Esophagus muscularis mucosa (tissue), 4 donors: ENCODE measurements around the gene FILIP1L. TPM values are rescaled to one million over a fixed set of nuclear protein-coding genes. Genes with fewer than 3 reads are reported as not detected.
"Not testable (repeated sequence)": the region's sequence is repeated elsewhere in the genome, so short reads cannot be mapped to it uniquely, and the experiment has no call there.

ENCODE experiments used
- DNase-seq: peaks from one replicate; pipeline ENCODE4 v3.0.0-alpha.2; 2017; ENCODE audit errors: extremely low spot score
- H3K27ac ChIP-seq, 4 donors: fragments of 200-600 bp; sonication (generic); replicated peaks in 1 of 4; 1 replicate in 3 of 4; 2 replicates in 1 of 4; pipeline ENCODE4 v1.5.1; 2016 to 2019; ENCODE audit warnings: mild to moderate bottlenecking in 1 of 4
- H3K27me3 ChIP-seq, 4 donors: fragments of 200-600 bp; sonication (generic); one replicate each; pipeline versions ENCODE4 v1.5.1 to v1.6.0; 2016 to 2019
- H3K36me3 ChIP-seq, 4 donors: fragments of 200-600 bp; sonication (generic); one replicate each; pipeline ENCODE4 v1.5.1; 2016 to 2019
- H3K4me1 ChIP-seq, 4 donors: fragments of 200-600 bp; sonication (generic); one replicate each; pipeline ENCODE4 v1.5.1; 2016 to 2019
- H3K4me3 ChIP-seq, 4 donors: fragments of 200-600 bp; sonication (generic); 1 replicate in 2 of 4; 2 replicates in 2 of 4; pipeline ENCODE4 v1.5.1; 2016 to 2019; ENCODE audit warnings: mild to moderate bottlenecking in 4 of 4, moderate library complexity in 1 of 4
- H3K9me3 ChIP-seq, 4 donors: fragments of 200-600 bp; sonication (generic); 1 replicate in 3 of 4; 2 replicates in 1 of 4; pipeline ENCODE4 v1.5.1; 2016 to 2019
- CTCF ChIP-seq, 3 experiments: fragments of 200-600 bp in 2 of 3; fragments of 450-650 bp in 1 of 3; sonication (generic) in 2 of 3; IDR thresholded peaks; one replicate each; pipeline ENCODE4 v1.5.1; 2017 to 2019; ENCODE audit warnings: antibody characterized with exemption in 3 of 3, mild to moderate bottlenecking in 2 of 3, moderate library complexity in 1 of 3
- EP300 ChIP-seq: sonication (generic); formaldehyde crosslinking; IDR thresholded peaks from one replicate; pipeline ENCODE4 v1.6.1; 2017; ENCODE audit warnings: antibody characterized with exemption
- POLR2A ChIP-seq: fragments of 450-650 bp; IDR thresholded peaks from one replicate; pipeline ENCODE4 v1.6.1; 2017; ENCODE audit warnings: antibody characterized with exemption, moderate library complexity, mild to moderate bottlenecking, low read depth
- POLR2AphosphoS5 ChIP-seq, 2 donors: sonication (generic); formaldehyde crosslinking; IDR thresholded peaks; one replicate each; pipeline ENCODE4 v1.6.1; 2017; ENCODE audit warnings: antibody characterized with exemption in 2 of 2
- WGBS: methylation state at CpG from one replicate; pipeline ENCODE4 v1.1.5; 2018; 5-methylcytosine and 5-hydroxymethylcytosine counted together
- intact Hi-C: fragments of 100-400 bp; cut with DNase I; formaldehyde crosslinking; loops from one replicate; pipeline ENCODE4 v1.15.1; 2023
- total RNA-seq, 4 donors: library from RNA; depleted of rRNA; stranded (reverse); fragments of >200 nt; gene quantifications; one replicate each; pipeline versions ENCODE4 v1.1.0 to v1.2.1, GENCODE V29; 2016

Gene FILIP1L
- total RNA-seq, 4 donors from 2014 or later, result 120 to 134 (median 127) TPM

DNA sequence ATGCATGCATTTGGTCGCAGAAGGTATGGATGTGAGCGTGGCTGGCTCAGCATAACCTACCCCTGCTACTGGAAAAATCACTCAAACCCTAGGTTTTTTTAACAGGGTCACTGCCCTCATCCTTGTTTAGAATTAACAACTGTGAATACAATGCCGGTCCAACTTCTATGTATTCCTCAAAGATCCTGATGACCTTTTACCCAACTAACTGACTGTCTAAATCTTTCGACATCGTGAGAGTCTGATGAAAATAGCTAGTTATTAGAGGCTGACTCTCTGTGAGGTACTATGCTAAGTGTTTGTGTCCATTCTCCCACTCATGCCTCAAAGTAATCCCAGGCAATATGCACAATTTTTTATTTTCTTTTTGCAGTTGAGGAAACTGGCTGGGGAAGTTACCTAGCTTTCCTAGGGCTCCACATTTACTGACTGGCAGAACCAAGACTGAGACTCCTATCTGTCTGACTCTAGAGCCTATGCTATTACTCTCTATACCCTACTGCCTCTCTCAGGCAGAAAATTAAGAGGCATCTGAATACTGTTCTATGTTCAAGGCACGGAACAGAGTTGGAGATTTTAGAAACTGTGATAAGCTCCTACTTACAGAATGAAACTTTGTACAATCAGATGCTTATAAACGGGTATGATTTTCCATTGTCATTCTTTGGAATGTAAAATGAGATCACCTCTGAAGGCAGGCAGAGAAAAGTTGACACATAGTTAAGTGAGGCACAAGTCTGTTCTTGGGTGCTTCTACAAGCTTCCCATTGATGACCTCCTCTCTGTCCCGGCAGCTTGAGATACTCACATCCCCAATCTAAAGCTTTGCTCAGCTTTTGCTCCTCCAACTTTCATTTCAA is 56.4 kb downstream of the FILIP1L start:
- Histone ChIP-seq H3K4me3 (no peak overlapping the region), H3K4me1 (peaks cover 0 to 9% (median 3%) of the 10 kb centered on the region in 4 donors), H3K27ac (no peak overlapping the region), H3K9me3 (no peaks in the 10 kb centered on the region), H3K36me3 (no peaks in the 10 kb centered on the region), H3K27me3 (no peaks in the 10 kb centered on the region)
- no peak for DNase-seq
- intact Hi-C loops, result no loop called here
- WGBS, result 85% methylated on average over 8 of the region's 8 CpGs
- TF ChIP-seq CTCF (IDR thresholded peaks at IDR 0.05) (peak in 1 of 3 experiments; percentile 3), POLR2AphosphoS5 (IDR thresholded peaks at IDR 0.05) (no peak)

GRCh38 chr3:100053951-100054620 is 60.2 kb downstream of the FILIP1L start:
- Histone ChIP-seq H3K27ac (no peak overlapping the region), H3K27me3 (no peaks in the 10 kb centered on the region), H3K36me3 (no peaks in the 10 kb centered on the region), H3K4me3 (no peak overlapping the region), H3K9me3 (no peaks in the 10 kb centered on the region), H3K4me1 (peaks cover 0 to 9% (median 3%) of the 10 kb centered on the region in 4 donors)
- no peak for DNase-seq
- no peak for TF ChIP-seq EP300
- TF ChIP-seq CTCF (IDR thresholded peaks at IDR 0.05), result no peak
- no peak for TF ChIP-seq POLR2AphosphoS5 (IDR thresholded peaks at IDR 0.05)
- no peak for TF ChIP-seq POLR2A
- 93% methylated on average over 6 of the region's 6 CpGs for WGBS
- intact Hi-C loops, result no loop called here

DNA sequence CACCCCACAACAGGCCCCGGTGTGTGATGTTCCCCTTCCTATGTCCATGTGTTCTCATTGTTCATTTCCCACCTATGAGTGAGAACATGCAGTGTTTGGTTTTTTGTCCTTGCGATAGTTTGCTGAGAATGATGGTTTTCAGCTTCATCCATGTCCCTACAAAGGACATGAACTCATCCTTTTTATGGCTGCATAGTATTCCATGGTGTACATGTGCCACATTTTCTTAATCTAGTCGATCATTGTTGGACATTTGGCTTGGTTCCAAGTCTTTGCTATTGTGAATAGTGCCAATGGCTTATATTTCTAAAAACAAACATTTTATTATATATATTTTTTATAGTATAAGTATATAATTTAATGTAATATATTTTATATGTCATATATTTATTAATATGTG is 62.8 kb downstream of the FILIP1L start:
- H3K27me3 ChIP-seq, H3K4me3 ChIP-seq, intact Hi-C loops, H3K36me3 ChIP-seq, DNase-seq, H3K9me3 ChIP-seq, H3K27ac ChIP-seq: not testable (repeated sequence)
- 95% methylated on average over 3 of the region's 3 CpGs for WGBS
- peaks cover 16 to 22% (median 21%) of the 10 kb centered on the region in 4 donors for H3K4me1 ChIP-seq

- TF ChIP-seq POLR2AphosphoS5 (IDR thresholded peaks at IDR 0.05) (no peak), POLR2A (no peak), CTCF (IDR thresholded peaks at IDR 0.05) (no peak), EP300 (no peak)
- intact Hi-C loops, result loop anchor here (10.0 kb wide), 1 partner anchor 203 kb away; no protein-coding TSS in a partner anchor
- peak overlapping the region; percentile 68 to 93 (median 84) for H3K27ac ChIP-seq
- H3K36me3 ChIP-seq, result no peaks in the 10 kb centered on the region
- no peak overlapping the region for H3K4me3 ChIP-seq
- H3K9me3 ChIP-seq, result no peaks in the 10 kb centered on the region
- peaks cover 34 to 49% (median 41%) of the 10 kb centered on the region in 4 donors for H3K4me1 ChIP-seq
- WGBS, result 100% methylated on average over 3 of the region's 3 CpGs
- no peak for DNase-seq
- H3K27me3 ChIP-seq, result no peaks in the 10 kb centered on the region
Measured at GRCh38 chr3:100048248-100048647, 66.1 kb downstream of the FILIP1L start.

GRCh38 chr3:100047455-100048141 is 66.7 kb downstream of the FILIP1L start:
- H3K9me3 ChIP-seq, result no peaks in the 10 kb centered on the region
- no peak for DNase-seq
- intact Hi-C loops, result loop anchor here (10.0 kb wide), 1 partner anchor 203 kb away; no protein-coding TSS in a partner anchor
- peak overlapping the region in 2 of 4 donors; percentile 8 to 20 for H3K4me3 ChIP-seq
- TF ChIP-seq CTCF (IDR thresholded peaks at IDR 0.05), result no peak
- peak in 1 of 2 donors; percentile 22 for TF ChIP-seq POLR2AphosphoS5 (IDR thresholded peaks at IDR 0.05)
- TF ChIP-seq EP300, result no peak
- H3K4me1 ChIP-seq, result peaks cover 40 to 56% (median 47%) of the 10 kb centered on the region in 4 donors
- H3K36me3 ChIP-seq, result no peaks in the 10 kb centered on the region
- peak overlapping the region; percentile 68 to 93 (median 84) for H3K27ac ChIP-seq
- WGBS, result 52% methylated on average over 6 of the region's 6 CpGs
- H3K27me3 ChIP-seq, result no peaks in the 10 kb centered on the region
